GM21360 (cell line): ENCODE results near the gene FAM81A.
"Not testable (repeated sequence)": the region's sequence is repeated elsewhere in the genome, so short reads cannot be mapped to it uniquely, and the experiment has no call there.

Experiments used
- ATAC-seq: cut with Tn5 transposase; IDR thresholded peaks from one replicate; pipeline ENCODE4 v1.9.1; 2021; ENCODE audit warnings: mild to moderate bottlenecking, moderate library complexity; ENCODE audit not compliant: unreplicated experiment

Gene FAM81A

DNA sequence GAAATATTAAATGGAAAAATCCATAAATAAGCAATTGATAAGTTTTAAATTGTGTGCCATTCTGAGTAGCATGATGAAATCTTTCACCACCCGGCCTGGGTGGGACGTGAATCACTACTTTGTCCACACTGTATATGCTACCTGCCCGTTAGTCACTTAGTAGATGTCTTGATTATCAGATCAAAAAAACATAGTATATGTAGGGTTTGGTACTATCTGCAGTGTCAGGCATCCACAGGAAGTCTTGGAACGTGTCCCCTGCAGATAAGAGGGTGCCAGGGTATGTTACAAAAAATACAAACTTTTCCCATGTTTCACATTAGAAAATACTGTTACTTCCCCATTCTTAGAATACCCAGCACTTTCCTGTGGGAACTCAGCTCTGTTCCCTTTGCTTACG is 35.2 kb downstream of the FAM81A start:
- no peak for ATAC-seq

DNA sequence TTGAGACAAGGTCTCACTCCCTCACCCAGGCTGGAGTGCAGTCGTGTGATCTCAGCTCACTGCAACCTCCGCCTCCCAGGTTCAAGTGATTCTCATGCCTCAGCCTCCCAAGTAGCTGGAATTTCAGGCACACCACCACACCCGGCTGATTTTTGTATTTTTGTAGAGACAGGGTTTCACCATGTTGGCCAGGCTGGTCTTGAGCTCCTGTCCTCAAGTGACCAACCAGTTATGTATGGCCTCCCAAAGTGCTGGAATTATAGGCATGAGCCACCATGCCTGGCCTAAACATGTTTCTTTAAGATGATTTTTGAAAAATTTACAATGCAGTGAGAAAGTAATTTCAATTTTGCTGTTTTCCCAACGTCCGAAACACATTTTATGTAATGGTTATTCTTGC is 37.2 kb downstream of the FAM81A start:
- ATAC-seq = not testable (repeated sequence)

DNA sequence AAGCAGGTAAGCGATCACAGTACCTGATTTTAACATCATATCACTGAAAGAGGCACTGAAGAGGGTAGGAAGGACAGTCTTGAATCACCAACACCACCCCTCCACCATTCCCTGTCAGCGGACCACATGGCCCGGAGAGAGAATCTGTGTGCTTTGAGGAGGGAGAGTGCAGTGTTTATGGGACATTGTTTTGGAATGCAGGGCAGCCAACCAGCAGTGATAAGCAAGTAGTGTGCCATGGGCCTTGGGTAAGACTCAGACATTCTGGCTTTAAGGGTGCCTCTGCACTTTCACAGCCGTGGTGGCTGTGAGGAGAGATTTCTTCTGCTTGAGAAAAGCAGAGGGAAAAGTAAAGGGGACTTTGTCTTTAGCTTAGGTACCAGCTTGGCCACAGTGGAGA is 46.4 kb downstream of the FAM81A start:
- ATAC-seq = no peak

DNA sequence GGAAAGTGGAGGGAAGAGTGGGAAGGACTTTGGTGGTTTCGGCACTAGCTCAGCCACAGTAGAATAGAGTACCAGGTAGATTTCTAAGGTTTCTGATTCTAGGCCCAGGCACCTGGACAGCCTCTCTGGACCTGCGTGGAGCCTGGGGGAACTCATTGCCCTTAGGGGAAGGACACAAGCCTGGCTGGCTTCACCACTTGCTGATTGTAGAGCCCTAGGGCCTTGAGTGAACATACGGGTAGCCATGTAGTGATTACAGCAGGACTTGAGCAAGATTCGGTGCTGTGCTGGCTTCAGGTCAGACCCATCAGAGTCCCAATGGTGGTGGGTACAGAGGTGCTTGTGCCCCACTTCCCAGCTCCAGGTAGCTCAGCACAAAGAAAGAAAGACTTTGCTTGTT is 47.0 kb downstream of the FAM81A start:
- ATAC-seq = no peak

DNA sequence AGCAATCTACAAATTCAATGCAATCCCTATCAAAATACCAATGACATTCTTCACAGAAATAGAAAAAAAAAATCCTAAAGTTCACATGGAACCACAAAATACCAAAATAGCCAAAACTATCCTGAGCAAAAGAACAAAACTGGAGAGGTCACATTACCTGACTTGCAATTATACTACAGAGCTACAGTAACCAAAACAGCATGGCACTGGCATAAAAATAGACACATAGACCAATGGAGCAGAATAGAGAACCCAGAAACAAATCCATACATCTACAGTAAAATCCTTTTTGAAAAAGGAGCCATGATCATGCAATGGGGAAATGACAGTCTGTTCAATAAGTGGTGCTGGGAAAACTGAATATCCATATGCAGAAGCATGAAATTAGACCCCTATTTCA is 51.5 kb downstream of the FAM81A start:
- not testable (repeated sequence) for ATAC-seq

DNA sequence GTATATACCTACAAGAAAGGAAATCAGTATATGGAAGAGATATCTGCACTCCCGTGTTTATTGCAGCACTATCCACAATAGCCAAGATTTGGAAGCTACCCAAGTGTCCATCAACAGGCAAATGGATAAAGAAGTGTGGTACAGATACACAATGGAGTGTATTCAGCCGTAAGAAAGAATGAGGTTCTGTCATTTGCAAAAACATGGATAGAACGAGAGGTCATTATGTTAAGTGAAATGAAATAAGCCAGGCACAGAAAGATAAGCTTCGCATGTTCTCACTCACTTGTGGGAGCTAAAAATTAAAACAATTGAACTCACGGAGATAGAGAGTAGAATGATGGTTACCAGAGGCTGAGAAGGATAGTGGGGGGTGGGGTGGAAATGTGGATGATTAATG is 53.1 kb downstream of the FAM81A start:
- no peak for ATAC-seq

DNA sequence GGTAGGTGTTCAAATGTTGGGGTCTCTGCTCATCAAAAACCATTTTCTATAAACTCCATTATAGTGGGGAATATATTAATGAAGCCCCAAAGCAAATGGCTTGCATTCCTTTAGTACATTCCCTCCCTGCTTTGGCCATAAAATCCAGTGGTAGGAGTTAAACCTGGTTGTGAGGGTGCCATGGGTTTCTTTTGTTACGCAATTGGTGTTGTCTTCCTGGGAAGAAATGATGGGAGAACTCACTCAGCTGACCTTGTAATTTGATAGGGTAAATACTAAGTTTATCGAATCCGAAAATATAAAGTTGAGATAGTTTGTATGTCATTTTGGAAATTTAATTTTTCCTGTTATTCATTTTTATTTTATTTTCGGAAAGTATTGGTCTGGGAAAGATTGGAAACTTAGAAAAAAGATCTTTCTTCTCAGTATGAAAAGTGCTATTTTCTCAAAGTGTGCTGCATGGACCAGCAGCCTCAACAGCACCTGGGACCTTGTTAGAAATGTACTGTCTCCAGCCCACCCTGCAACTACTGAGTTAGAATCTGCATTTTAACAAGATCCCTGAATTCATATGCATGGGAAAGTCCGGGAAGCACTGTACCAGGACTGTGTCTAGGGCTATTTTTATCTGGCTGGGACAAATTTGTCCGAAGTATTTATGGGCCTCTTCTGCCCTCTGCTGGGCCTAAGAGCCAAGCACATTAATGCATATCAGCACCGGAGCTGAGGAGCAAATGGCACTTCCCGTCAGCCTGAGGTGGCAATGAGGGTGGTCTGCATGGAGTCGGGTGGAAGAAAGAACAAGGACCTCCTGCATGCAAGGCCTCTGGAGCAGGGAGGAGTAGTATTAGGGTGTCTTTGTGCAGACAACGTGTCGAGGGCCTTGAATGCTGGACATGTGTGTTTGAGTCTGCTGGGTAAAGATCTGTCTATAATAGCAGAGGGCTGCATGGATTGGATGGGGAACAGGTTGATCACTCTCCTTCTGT is 54.7 kb downstream of the FAM81A start:
- no peak for ATAC-seq

DNA sequence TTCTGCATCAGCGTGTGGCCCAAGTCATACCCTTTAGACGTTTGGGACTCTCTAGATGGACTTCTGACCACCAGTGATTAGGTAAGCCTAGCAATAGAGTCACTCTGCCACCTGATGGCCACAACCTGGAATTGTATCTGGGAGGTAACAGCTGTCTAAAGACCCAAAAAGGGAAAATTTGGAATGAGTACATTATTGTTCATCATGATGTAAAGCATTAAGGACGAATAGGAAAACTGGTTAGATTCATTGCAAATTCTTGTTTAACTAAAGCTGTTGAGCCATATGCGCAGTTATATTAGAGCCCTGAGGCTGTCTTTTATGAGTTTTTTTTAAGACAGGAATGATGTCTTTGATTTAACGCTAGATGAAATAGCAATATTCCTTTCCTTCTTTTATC is 63.6 kb downstream of the FAM81A start:
- no peak for ATAC-seq

DNA sequence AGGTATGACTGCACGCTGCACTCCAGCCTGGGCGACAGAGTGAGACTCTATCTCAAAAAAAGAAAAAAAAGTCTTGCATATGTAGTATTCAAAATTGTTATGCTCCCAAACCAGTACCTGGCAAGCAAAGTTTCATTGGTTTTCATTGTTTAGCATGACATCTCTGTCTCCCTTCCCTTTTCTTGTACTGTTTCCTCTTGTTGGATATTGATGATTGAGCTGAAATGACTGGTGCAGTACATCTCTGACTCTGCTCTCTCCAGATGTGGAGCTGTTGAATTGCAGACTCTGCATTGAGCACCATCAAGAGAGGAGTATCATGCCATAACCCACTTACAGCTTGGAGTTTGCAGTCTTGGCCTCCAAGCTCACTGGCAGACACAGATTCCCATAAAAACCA is 77.2 kb downstream of the FAM81A start:
- no peak for ATAC-seq

DNA sequence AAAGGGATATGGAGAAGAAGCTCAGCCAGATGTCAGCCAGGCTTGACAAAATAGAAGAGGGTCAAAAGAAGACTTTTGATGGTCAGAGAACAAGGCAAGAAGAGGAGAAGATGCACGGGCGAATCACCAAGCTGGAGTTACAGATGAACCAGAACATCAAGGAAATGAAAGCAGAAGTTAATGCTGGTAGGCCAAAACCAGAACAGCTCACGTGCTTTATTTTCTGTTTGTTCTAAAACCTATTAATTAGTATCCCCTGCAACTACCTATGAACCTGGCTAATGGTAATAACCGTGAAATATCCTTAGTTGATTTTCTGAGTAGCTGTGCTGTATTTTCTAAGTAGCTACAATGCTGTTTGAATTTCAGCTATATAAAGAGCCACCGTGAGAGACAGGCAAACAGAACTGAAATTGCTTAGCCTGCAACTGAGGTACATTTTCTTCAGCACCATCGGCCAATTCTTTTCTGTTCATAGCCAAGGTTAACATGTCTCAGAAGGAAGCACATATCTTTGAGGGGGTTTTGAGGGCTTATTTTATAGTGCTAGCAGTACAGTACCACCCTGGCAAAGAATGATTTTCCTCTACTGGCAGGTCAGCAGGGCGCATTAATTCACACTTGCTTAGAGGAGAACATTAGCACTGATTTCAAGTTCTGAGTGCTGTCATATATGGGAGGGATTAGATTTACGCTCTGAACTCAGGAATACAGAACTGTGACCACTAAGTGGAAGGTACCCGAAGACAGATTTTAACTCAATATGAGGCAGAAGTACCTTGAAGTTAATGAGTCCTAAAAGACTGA is 78.9 kb downstream of the FAM81A start:
- no peak for ATAC-seq

DNA sequence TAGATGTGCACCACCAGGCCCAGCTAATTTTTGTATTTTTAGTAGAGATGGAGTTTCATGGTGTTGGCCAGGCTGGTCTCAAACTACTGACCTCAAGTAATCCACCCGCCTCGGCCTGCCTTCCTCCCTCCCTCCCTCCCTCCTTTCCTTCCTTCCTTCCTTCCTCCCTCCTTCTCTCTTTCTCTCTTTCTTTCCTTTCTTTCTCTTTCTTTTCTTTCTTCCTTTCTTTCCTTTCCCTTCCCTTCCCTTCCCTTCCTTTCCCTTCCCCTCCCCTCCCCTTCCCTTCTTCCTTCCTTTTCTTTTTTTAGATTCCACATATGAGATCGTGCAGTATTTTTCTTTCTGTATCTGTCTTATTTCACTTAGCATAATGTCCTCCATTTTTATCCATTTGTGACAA is 81.3 kb downstream of the FAM81A start:
- no peak for ATAC-seq

DNA sequence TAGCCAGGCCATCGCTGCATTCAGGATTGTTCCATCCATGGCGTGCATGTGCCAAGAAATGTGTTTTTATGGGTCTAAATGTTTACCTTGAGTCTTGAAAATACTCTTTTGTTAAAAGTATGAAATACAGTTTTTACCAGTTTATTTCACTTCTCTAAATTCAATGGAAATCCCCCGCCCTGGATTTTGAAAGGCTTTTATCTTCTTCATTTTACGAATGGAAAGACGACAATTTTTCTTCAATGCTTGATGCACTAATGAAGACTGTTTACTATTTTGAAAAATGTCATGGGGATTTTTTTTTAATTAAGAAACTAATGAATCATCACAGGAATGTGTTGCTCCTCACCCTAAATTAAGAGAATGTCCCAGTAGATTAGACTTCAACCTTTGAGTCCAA is 83.5 kb downstream of the FAM81A start:
- ATAC-seq = no peak

DNA sequence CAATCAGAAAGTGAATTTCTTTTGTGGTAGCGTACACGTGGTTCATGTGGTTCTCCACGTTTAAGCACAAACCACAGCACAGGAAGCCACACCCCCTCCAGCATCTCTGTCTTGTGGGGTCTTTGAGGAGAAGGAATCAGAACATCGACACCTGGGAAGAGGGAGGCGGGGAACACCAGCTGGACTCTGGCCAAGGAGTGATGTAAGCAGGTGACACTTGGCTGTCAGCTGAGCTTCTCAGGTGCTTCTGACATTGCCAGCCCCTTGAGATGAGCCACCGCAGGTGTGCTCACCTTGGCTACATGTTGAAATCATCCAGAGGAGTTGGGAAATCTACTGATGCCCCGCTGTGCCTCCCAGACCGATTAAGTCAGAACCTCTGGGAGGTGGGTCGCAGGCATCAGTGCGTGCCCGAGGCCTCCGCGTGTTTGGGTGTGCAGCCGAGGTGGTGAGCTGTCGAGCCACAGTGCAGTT is 85.0 kb downstream of the FAM81A start:
- ATAC-seq = no peak

DNA sequence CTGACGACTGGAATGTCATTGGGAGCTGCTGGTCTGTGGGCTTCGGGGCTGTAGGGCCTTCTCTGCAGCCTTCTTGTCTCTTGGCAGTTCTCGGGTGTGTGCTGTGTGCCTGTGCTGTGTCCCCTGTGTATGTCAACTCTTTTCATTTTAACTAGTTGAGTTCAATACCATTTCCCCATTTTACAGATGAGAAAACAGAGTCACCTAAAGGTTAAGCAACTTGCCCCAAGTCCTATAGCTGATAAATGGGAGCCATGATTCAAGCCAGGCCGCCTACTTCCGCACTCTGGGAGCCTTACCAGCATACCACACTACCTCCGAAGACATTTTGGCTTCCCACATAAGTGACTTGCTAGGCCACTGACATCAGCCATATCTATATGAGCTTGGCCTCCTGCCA is 85.7 kb downstream of the FAM81A start:
- no peak for ATAC-seq

DNA sequence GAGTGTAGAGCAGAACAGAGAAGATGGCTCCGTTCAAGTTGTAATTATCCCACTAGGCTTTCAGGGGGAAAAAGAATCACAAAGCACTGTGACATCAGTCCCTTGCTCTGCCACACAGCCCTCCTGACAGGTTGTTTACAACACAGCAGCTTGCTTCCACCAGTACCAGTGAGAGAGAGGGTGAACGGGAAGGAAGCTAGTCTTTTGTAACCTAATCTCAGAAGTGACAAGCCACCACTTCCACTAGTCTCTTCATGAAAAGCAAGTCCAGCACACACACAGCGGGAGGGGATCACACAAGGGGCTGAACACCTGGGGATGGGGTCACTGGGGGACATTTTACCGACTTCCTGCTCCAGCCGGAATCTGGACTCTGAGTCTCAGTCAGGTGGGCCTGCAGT is 86.3 kb downstream of the FAM81A start:
- no peak for ATAC-seq

DNA sequence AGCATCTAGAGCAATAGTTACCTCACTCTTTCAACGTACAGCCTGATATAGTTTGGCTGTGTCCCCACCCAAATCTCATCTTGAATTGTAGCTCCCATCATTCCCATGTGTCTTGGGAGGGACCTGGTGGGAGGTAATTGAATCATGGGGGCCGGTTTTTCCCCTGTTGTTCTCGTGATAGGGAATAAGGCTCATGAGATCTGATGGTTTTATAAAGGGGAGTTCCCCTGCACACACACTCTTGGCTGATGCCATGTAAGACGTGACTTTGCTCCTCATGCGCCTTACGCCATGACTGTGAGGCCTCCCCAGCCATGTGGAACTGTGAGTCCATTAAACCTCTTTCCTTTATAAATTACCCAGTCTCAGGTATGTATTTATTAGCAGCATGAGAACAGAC is 88.5 kb downstream of the FAM81A start:
- not testable (repeated sequence) for ATAC-seq

DNA sequence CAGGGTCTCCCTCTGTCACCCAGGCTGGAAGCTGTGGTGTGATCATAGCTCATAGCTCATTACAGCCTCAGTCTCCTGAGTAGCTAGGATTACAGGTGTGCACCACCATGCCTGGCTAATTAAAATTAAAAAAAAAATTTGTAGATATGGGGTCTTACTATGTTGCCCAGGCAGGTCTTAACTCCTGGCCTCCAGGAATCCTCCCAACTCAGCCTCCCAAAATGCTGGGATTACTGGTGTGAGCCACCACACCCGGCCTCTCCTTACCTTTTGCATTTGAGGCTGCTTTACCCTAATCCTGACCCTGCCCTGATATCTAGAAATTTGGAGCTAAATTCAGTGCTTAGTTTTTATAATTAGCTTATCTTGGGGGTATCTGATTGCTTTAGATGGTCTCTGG is 90.4 kb downstream of the FAM81A start:
- ATAC-seq = no peak

DNA sequence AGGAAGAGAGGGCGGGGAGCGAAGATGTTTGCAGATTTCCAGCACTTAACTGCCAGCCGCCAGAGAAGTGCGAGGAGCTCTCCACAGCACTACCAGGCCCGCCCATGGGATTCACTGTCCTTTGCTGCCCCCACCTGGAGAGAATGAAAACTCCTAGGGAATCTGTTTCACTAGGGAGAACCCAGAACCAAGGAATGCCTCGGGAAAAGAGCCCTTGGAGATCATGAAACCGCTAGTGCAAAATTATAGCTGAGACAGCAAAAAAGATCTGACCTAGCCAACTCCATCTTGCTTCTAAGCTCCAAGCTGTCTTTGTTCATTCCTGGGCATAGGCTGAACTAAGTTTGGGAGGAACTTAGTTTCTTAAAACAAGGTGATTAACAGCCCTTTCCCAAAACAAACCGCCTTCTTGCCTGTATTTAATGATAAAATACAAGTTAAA is 91.0 kb downstream of the FAM81A start:
- ATAC-seq = no peak

DNA sequence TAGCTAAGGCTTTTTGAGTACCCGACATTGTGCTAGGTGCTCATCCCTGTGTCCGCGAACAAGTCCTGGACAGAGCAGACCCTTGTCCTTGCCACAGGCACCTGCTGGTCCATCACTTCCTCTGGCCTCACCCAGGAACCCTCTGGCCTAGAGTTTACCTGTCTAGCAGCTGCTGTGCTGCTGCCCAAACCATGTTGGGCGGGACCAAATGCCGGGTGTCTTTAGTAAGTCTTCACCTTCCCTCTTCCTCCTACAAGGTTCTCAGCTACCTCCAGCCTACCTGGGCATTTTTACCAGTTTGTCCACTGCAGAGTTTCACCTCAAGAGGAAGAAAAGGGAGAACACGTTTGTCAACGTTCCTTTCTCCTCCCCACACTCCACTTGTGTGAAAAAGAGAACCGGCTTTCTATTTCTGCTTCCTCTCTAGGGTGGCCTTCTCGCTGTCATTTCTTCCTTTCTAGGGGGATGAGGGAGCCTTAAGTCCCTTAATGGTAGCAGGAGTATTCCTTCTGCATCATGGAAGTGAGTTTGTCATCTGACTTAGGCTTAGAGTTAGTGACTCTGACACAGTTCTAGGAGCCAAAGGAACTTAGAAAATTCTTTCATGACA is 93.2 kb downstream of the FAM81A start:
- ATAC-seq = no peak

DNA sequence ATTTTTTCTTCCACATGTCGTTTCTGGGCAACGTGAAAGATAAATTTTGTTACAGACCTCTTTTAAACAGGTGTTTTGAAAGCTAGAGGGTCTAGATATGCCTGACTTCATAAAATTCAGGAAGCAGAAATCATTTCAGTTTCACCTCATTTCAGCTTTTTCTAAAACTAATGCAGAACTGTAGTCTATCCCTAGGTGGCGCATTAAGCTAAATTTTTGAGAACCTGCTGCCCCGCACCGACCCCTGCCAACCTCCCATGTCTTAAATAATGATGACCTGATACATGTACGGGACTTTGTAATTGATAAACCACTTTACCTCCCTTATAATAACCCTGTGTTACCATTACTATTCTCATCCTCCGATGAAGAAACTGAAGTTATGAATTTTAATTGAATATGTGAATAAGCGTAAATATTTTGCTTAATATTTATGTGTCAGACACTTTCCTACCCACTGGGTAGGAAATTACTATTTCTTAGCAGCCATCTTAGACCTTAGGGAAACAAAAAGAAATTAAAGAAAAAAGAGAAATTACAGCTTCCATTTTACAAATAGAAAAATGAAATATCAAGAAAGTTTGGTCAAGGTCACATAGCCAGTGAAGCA is 94.9 kb downstream of the FAM81A start:
- ATAC-seq = no peak

DNA sequence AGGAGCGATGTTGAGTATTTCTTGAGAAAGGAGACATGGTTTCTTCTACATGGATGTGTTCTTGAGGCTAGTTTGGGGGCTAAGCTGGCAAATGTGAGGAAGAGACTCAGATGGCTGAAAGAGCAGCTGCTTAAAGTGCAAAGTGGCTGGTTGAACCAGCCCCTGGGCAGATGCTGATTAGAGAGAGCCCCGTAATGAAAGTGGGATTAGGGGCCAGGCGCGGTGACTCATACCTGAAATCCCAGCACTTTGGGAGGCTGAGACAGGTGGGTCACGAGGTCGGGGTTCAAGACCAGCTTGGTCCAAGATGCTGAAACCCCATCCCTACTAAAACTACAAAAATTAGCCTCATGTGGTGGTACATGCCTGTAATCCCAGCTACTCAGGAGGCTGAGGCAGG is 98.6 kb downstream of the FAM81A start:
- ATAC-seq = no peak
